Neuron (in vitro differentiated cells): Measurements from ENCODE around the gene FUT4.
"Not testable (repeated sequence)": the region's sequence is repeated elsewhere in the genome, so short reads cannot be mapped to it uniquely, and the experiment has no call there.

Experiments
- H2AFZ ChIP-seq: one replicate; pipeline ENCODE4 v1.6.1; 2013; ENCODE audit warnings: low read depth, mild to moderate bottlenecking, inconsistent platforms, low read length, moderate library complexity
- H3K27me3 ChIP-seq: one replicate; pipeline ENCODE4 v1.6.1; 2013; ENCODE audit warnings: low read length; ENCODE audit not compliant: insufficient read depth
- H3K36me3 ChIP-seq: one replicate; pipeline ENCODE4 v1.6.1; 2013; ENCODE audit warnings: low read length; ENCODE audit not compliant: insufficient read depth
- H3K4me1 ChIP-seq: one replicate; pipeline ENCODE4 v1.6.1; 2013; ENCODE audit warnings: low read length; ENCODE audit not compliant: insufficient read depth
- H3K4me3 ChIP-seq: 2 replicates; pipeline ENCODE4 v1.5.1; 2013; ENCODE audit warnings: mild to moderate bottlenecking, low read length, moderate library complexity
- H3K9me3 ChIP-seq: one replicate; pipeline ENCODE4 v1.6.1; 2013; ENCODE audit warnings: low read length

The FUT4 gene, protein sequence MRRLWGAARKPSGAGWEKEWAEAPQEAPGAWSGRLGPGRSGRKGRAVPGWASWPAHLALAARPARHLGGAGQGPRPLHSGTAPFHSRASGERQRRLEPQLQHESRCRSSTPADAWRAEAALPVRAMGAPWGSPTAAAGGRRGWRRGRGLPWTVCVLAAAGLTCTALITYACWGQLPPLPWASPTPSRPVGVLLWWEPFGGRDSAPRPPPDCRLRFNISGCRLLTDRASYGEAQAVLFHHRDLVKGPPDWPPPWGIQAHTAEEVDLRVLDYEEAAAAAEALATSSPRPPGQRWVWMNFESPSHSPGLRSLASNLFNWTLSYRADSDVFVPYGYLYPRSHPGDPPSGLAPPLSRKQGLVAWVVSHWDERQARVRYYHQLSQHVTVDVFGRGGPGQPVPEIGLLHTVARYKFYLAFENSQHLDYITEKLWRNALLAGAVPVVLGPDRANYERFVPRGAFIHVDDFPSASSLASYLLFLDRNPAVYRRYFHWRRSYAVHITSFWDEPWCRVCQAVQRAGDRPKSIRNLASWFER

DNA sequence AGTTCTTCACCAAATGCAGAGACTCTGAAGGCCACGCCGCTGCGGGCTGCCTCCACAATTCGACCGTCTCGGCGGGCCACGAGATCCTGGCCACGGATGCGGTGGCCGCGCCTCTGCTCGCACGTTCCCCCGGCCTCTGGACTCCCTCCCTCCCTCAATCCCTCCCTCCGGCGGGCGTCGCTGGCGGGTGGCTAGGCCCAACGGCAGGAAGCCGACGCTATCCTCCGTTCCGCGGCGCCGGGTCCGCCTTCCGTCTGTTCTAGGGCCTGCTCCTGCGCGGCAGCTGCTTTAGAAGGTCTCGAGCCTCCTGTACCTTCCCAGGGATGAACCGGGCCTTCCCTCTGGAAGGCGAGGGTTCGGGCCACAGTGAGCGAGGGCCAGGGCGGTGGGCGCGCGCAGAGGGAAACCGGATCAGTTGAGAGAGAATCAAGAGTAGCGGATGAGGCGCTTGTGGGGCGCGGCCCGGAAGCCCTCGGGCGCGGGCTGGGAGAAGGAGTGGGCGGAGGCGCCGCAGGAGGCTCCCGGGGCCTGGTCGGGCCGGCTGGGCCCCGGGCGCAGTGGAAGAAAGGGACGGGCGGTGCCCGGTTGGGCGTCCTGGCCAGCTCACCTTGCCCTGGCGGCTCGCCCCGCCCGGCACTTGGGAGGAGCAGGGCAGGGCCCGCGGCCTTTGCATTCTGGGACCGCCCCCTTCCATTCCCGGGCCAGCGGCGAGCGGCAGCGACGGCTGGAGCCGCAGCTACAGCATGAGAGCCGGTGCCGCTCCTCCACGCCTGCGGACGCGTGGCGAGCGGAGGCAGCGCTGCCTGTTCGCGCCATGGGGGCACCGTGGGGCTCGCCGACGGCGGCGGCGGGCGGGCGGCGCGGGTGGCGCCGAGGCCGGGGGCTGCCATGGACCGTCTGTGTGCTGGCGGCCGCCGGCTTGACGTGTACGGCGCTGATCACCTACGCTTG lies at the start of gene FUT4:
Gene FUT4, plus strand, starts transcription at position 227 of the 951 bp plus-strand sequence. Its CDS starts 213 bp downstream, at position 440.
- Histone ChIP-seq H3K9me3 (peaks cover 12% of the 10 kb centered on the region), H3K36me3 (no peaks in the 10 kb centered on the region), H3K4me3 (peak within 1 kb of the TSS; percentile 40), H3K4me1 (no peaks in the 10 kb centered on the region), H2AFZ (peak within 1 kb of the TSS; percentile 89), H3K27me3 (peaks cover 63% of the 10 kb centered on the region)

DNA sequence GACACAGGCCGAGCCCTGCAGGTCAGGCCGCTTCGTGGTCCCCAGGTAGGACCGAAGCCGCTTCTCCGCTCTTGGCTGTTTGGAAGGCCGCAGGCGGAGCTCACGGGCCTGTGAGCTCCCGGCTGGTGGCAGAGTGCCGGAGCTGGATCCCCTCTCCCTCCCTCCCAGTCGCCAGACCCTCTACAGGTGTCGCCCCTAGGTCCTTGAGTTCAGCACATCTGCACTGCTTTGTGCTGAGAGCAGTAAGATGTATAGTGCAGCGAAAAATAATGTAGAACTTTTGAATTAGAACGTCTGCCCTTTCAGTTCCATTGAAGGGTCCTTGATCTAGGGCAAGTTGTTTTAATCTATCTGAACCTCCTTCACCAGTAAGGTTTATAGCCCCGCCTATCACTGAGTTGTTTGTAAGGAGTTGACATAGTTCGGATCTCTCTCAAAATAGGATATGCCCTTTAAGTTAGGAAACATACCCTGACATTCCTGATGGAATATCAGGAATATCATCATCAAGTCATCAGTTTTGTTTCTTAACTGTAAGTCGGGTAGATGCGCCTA lies 49.5 kb upstream of the FUT4 start:
- Histone ChIP-seq H3K4me1 (peaks cover 13% of the 10 kb centered on the region), H3K9me3 (no peaks in the 10 kb centered on the region), H3K27me3 (no peaks in the 10 kb centered on the region), H2AFZ (peak overlapping the region; percentile 81), H3K4me3 (peak overlapping the region; percentile 89), H3K36me3 (peaks cover 43% of the 10 kb centered on the region)

DNA sequence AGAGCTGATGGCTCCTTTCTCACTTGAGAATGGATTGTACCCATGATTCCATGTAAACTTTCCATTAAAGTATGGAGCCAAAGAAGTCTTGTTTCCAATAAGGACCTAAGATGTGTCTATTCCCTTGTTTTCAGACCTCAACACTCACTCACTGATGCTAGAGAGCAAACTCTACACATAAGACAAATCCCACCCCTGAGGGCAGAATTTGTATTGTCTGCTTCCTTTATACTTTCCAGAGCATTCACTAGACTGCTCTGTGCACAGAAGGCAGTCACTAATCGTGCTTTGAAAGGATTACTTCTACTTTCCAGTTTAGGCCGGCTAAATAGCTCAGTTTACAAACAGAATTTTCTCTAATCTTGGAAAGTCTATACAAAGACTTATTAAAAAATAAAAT lies 43.5 kb upstream of the FUT4 start:
- no peaks in the 10 kb centered on the region for H3K9me3 ChIP-seq
- H3K36me3 ChIP-seq = peaks cover 40% of the 10 kb centered on the region
- no peak overlapping the region for H2AFZ ChIP-seq
- no peaks in the 10 kb centered on the region for H3K27me3 ChIP-seq
- no peak overlapping the region for H3K4me3 ChIP-seq
- peaks cover 1% of the 10 kb centered on the region for H3K4me1 ChIP-seq

DNA sequence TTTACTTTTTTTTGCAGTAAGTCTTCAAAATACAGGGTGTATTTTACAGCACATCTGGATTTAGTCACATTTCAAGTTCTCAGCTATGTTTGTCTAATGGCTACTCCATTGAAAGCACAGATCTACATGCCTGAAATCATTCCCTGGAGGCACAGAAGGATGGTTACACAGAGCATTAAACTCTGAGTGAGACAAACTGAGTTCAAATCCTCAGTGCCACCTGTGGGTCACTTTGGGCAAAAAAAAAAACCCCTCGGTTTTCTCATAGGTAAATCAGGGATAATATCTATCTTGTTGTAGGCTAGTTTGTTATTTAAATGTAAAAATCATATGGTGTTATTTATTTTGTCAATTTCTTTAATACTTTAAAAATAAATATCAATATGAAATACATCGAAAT lies 42.2 kb upstream of the FUT4 start:
- Histone ChIP-seq H3K4me3 (no peak overlapping the region), H3K27me3 (no peaks in the 10 kb centered on the region), H2AFZ (no peak overlapping the region), H3K4me1 (no peaks in the 10 kb centered on the region), H3K36me3 (peaks cover 36% of the 10 kb centered on the region), H3K9me3 (no peaks in the 10 kb centered on the region)

DNA sequence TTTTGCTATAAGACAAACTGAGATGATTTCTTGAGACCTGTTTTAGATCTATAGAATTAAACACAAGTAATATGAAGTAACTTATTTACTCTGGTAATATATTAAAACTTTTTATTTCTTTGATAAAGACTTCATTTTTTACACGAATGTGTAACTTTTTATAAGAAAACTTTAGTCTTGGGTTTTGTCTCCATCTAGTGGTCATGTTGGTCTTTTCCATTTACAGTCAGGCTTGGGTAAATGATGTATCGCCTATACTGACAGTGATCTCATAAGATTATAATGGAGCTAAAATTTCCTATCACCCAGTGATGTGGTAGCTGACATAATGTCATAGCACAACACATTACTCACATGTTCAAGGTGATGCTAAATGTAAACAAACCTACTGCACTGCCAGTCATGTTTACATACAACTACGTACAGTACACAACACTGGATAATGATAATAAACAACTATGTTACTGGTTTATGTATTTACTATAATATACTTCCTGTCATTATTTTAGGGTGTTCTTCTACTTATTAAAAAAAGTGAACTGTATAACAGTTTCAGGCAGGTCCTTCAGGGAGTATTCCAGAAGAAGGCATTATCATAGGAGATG lies 38.9 kb upstream of the FUT4 start:
- no peak overlapping the region for H2AFZ ChIP-seq
- peaks cover 5% of the 10 kb centered on the region for H3K36me3 ChIP-seq
- no peaks in the 10 kb centered on the region for H3K4me1 ChIP-seq
- H3K9me3 ChIP-seq = no peaks in the 10 kb centered on the region
- H3K27me3 ChIP-seq = no peaks in the 10 kb centered on the region
- no peak overlapping the region for H3K4me3 ChIP-seq

DNA sequence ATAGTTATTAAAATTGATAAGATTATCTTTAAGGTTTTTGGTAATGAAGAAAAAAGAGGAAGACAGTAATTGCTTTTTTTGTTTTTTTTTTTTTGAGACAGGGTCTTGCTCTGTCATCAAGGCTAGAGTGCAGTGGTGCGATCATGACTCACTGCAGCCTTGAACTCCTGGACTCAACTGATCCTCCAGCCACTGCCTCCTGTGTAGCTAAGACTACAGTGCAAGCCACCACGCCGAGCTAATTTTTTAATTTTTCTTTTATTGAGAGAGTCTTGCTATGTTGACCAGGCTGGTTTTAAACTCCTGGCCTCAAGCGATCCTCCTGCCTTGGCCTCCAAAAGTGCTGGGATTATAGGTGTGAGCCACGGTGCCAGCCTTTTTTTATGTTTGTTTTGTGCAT lies 37.2 kb upstream of the FUT4 start:
- not testable (repeated sequence) for H2AFZ ChIP-seq, H3K4me3 ChIP-seq, H3K36me3 ChIP-seq, H3K27me3 ChIP-seq, H3K9me3 ChIP-seq, H3K4me1 ChIP-seq

DNA sequence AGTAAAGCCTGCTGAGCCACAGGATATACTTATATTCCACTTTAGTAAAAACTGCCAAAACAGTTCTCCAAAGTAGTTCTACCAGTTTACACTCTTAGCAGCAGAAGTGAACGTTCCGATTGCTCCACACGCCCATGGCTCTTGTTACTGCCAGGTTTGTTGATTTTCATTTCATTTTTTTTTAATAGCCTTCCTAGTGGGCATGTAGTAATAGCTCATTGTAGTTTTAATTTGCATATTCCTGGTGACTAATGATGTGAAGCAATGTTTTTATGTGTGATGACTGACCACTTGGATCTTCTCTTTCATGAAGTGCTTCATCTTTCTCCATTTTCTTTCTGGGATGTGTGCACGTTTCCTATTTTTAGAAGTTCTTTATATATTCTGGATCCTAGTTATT lies 36.2 kb upstream of the FUT4 start:
- Histone ChIP-seq H3K27me3 (no peaks in the 10 kb centered on the region), H3K4me3 (no peak overlapping the region), H2AFZ (no peak overlapping the region), H3K36me3 (no peaks in the 10 kb centered on the region), H3K9me3 (no peaks in the 10 kb centered on the region), H3K4me1 (peaks cover 4% of the 10 kb centered on the region)

DNA sequence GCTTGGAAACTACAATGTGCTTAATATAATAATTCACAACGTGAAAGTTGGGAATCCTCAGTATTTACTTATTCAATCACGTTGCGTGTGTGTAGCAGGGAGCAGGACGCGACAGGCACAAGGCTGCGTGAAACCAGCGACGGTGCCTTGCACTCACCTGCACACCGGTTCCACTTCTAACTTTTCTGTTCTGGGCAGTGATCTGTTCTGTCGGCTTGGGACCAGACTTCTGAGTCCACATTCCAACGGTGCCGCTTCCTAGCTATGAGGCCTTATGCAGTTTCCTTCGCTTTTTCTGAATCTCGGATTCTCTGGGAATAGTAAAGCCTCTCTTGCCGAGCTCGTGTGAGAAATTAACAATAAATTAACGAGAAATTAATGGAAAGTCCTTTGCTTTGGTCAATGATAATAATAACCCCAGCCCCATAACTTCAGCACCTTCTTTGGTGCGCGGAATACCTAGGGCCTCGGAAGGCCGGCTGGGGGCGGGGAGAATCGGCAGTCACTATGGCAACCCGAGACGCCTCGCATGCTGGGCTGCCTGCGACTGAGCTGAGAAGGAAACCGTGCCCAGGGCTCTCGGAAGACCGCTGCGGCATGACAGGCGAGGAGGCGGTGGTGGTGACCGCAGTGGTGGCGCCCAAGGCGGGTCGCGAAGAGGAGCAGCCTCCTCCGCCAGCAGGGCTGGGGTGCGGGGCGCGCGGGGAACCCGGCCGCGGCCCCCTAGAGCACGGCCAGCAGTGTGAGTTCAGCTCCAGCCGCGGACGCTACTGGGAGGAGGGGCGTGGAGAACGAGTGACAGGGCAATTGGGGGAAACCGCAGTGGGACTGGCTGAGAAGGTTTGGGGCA lies 31.6 kb upstream of the FUT4 start, which contains the start of gene C11orf97:
Gene C11orf97, plus strand, starts transcription at position 530 of the 850 bp plus-strand sequence. Its CDS starts 68 bp downstream, at position 598.
- H3K9me3 ChIP-seq = no peaks in the 10 kb centered on the region

DNA sequence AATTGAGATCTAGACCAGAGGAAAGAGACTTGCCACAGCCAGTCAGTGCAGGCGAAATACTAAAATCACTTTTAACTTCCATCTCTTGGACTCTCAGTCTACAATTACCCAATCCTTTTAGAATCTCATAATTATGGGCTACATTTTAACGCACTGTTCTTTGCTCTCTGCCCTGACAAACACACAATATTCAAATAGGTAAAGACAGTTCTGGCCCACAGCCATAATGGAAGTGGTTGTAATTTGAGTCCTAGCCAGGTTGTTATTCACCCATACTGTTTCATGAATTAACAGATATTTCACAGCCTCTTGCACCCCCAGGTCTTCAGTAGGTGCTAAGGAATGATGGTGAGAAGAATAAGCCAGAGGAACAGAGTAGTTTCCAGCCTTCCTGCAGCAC lies 30.6 kb upstream of the FUT4 start:
- no peaks in the 10 kb centered on the region for H3K9me3 ChIP-seq
- H3K27me3 ChIP-seq = peaks cover 16% of the 10 kb centered on the region
- no peaks in the 10 kb centered on the region for H3K36me3 ChIP-seq
- H3K4me1 ChIP-seq = peaks cover 4% of the 10 kb centered on the region
- H2AFZ ChIP-seq = no peak overlapping the region
- no peak overlapping the region for H3K4me3 ChIP-seq

More for the DNA sequence above, 31.6 kb upstream of the FUT4 start, which contains the start of gene C11orf97:
- Histone ChIP-seq H3K4me1 (peaks cover 4% of the 10 kb centered on the region), H3K4me3 (peak within 1 kb of the TSS; percentile 26), H2AFZ (peak within 1 kb of the TSS; percentile 36), H3K36me3 (no peaks in the 10 kb centered on the region), H3K27me3 (peaks cover 16% of the 10 kb centered on the region)

DNA sequence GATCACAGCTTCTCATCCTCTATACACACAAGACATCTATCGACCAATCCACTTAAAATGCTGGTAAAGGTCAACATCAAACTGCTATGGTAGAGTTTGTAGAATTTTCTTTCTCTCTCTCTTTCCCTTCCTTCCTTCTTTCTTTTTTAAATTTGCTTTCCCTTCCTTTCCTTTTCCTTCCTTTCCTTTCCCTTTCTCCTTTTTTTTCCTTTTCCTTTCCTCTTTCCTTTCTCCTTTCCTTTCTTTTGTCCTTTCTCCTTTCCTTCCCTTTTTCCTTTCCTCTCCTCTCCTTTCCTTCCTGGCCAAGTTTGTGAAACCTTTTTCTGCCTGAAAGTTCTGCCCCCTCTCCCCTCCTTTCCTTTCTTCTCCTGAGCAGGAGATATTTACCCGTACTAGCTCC lies 28.3 kb upstream of the FUT4 start:
- Histone ChIP-seq H3K4me3 (no peak overlapping the region), H2AFZ (no peak overlapping the region), H3K9me3 (no peaks in the 10 kb centered on the region), H3K4me1 (peaks cover 4% of the 10 kb centered on the region), H3K27me3 (peaks cover 16% of the 10 kb centered on the region), H3K36me3 (no peaks in the 10 kb centered on the region)

DNA sequence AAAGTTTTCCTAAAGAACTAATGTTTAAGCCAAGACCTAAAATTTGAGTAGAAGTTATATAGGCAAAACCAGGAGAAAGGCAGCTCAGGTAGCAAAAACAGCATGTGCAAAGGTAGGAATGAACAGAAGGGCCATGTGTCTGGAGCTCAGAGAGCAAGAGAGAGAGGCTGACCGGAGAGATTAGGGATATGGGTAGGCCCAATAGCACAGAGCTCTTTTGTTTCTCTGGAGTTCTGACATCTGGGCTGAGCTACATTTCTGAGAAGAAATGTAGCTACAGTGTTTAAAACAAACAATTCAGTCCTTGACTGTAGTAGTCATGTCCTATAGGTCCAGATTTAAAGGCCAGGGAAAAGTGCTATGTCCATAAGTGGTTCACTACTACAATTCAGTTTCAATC lies 27.0 kb upstream of the FUT4 start:
- Histone ChIP-seq H3K36me3 (no peaks in the 10 kb centered on the region), H3K4me1 (peaks cover 4% of the 10 kb centered on the region), H3K9me3 (no peaks in the 10 kb centered on the region), H3K27me3 (peaks cover 16% of the 10 kb centered on the region), H3K4me3 (no peak overlapping the region), H2AFZ (no peak overlapping the region)

DNA sequence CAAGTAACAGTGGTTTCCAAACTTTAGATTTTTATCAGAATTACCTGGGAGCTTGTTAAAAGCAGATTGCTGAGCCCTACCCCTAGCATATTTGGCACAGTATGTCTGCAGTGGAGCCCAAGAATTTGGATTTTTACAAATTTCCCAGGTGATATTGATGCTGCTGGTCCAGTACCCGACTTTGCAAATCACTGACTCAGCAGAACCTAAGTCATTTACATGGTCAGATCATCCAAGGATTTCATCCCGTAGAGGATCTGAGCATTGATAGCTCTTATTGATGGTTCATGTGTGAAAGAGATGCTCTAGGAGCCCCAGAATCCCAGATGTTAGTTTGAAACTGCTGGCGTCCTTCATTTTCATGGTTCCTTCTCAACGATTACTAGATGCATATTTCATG lies 25.4 kb upstream of the FUT4 start:
- peaks cover 14% of the 10 kb centered on the region for H3K27me3 ChIP-seq

More for the DNA sequence above, 25.4 kb upstream of the FUT4 start:
- no peaks in the 10 kb centered on the region for H3K36me3 ChIP-seq
- H2AFZ ChIP-seq = no peak overlapping the region
- H3K4me3 ChIP-seq = no peak overlapping the region
- H3K9me3 ChIP-seq = no peaks in the 10 kb centered on the region
- no peaks in the 10 kb centered on the region for H3K4me1 ChIP-seq
